H9 (cell line): ENCODE measurements around the gene FHL2. TPM values are rescaled to one million over a fixed set of nuclear protein-coding genes. Genes with fewer than 3 reads are reported as not detected.

ENCODE experiments used
- DNase-seq: peaks from one replicate; pipeline ENCODE4 v3.0.0-alpha.2; 2017
- H2AFZ ChIP-seq: one replicate; pipeline ENCODE4 v1.6.1; 2013; ENCODE audit warnings: mild to moderate bottlenecking, low read length, control low read depth, moderate library complexity
- H2AK5ac ChIP-seq: 2 replicates; pipeline ENCODE4 v1.6.1; 2013; ENCODE audit warnings: low read length, control low read depth, mixed read lengths; ENCODE audit not compliant: insufficient read length
- H2BK120ac ChIP-seq: one replicate; pipeline ENCODE4 v1.6.1; 2013; ENCODE audit warnings: low read depth, mild to moderate bottlenecking, low read length, control low read depth, inconsistent platforms; ENCODE audit not compliant: poor library complexity, severe bottlenecking
- H2BK12ac ChIP-seq: 2 replicates; pipeline ENCODE4 v1.6.1; 2013; ENCODE audit warnings: low read length, control low read depth, mixed read lengths, low read depth; ENCODE audit not compliant: insufficient read length
- H2BK15ac ChIP-seq: 2 replicates; pipeline ENCODE4 v1.6.1; 2013; ENCODE audit warnings: low read depth, low read length, control low read depth
- H2BK20ac ChIP-seq: one replicate; pipeline ENCODE4 v1.6.1; 2013; ENCODE audit warnings: low read depth, mild to moderate bottlenecking, low read length, control low read depth, inconsistent platforms; ENCODE audit not compliant: poor library complexity, severe bottlenecking
- H2BK5ac ChIP-seq: 2 replicates; pipeline ENCODE4 v1.6.1; 2013; ENCODE audit warnings: low read length, control low read depth, mixed read lengths; ENCODE audit not compliant: insufficient read length
- H3K14ac ChIP-seq: 2 replicates; pipeline ENCODE4 v1.6.1; 2013; ENCODE audit warnings: low read length, control low read depth; ENCODE audit not compliant: insufficient read depth
- H3K18ac ChIP-seq: 2 replicates; pipeline ENCODE4 v1.6.1; 2013; ENCODE audit warnings: low read depth, mild to moderate bottlenecking, mixed read lengths, low read length, control low read depth; ENCODE audit not compliant: insufficient read length
- H3K23ac ChIP-seq: 2 replicates; pipeline ENCODE4 v1.6.1; 2013; ENCODE audit warnings: low read length, control low read depth, mixed read lengths, low read depth; ENCODE audit not compliant: insufficient read length
- H3K23me2 ChIP-seq: 2 replicates; pipeline ENCODE4 v1.6.1; 2013; ENCODE audit warnings: low read depth, mild to moderate bottlenecking, mixed read lengths, low read length, control low read depth; ENCODE audit not compliant: insufficient read length, poor library complexity, severe bottlenecking
- H3K27ac ChIP-seq: 2 replicates; pipeline ENCODE4 v1.5.1; 2013; ENCODE audit warnings: low read length, control low read depth, mixed read lengths, low read depth; ENCODE audit not compliant: insufficient read length
- H3K27me3 ChIP-seq: 2 replicates; pipeline ENCODE4 v1.6.1; 2013; ENCODE audit warnings: low read length, control low read depth, inconsistent platforms; ENCODE audit not compliant: insufficient read depth
- H3K4ac ChIP-seq: 2 replicates; pipeline ENCODE4 v1.6.1; 2013; ENCODE audit warnings: low read depth, mild to moderate bottlenecking, control low read depth, inconsistent platforms, low read length, moderate library complexity
- H3K4me1 ChIP-seq: 2 replicates; pipeline ENCODE4 v1.6.1; 2013; ENCODE audit warnings: low read length, control low read depth, inconsistent platforms; ENCODE audit not compliant: insufficient read depth
- H3K4me2 ChIP-seq: 2 replicates; pipeline ENCODE4 v1.6.1; 2013; ENCODE audit warnings: low read length, control low read depth, mixed read lengths; ENCODE audit not compliant: insufficient read length, insufficient read depth
- H3K56ac ChIP-seq: 2 replicates; pipeline ENCODE4 v1.6.1; 2013; ENCODE audit warnings: low read depth, mild to moderate bottlenecking, mixed read lengths, low read length, control low read depth; ENCODE audit not compliant: insufficient read length
- H3K79me1 ChIP-seq: 2 replicates; pipeline ENCODE4 v1.6.1; 2013; ENCODE audit warnings: low read depth, mild to moderate bottlenecking, moderate library complexity, low read length, control low read depth, inconsistent platforms; ENCODE audit not compliant: insufficient read depth, poor library complexity, severe bottlenecking
- H3K79me2 ChIP-seq: 2 replicates; pipeline ENCODE4 v1.6.1; 2013; ENCODE audit warnings: low read length, control low read depth, inconsistent platforms; ENCODE audit not compliant: insufficient read depth
- H3K9ac ChIP-seq: 2 replicates; pipeline ENCODE4 v1.6.1; 2013; ENCODE audit warnings: low read length, control low read depth, mixed read lengths; ENCODE audit not compliant: insufficient read length; ENCODE audit errors: extremely low read depth
- H3K9me3 ChIP-seq: one replicate; pipeline ENCODE4 v1.6.1; 2013; ENCODE audit warnings: low read depth, low read length, inconsistent platforms; ENCODE audit not compliant: control insufficient read depth
- H3T11ph ChIP-seq: one replicate; pipeline ENCODE4 v1.6.1; 2013; ENCODE audit warnings: mild to moderate bottlenecking, low read length, control low read depth, inconsistent platforms
- H4K20me1 ChIP-seq: one replicate; pipeline ENCODE4 v1.6.1; 2013; ENCODE audit not compliant: control insufficient read depth, insufficient read length, insufficient read depth
- H4K5ac ChIP-seq: 2 replicates; pipeline ENCODE4 v1.6.1; 2013; ENCODE audit warnings: low read depth, mild to moderate bottlenecking, mixed read lengths, low read length, control low read depth; ENCODE audit not compliant: insufficient read length
- H4K8ac ChIP-seq: replicated peaks from 2 replicates; pipeline ENCODE4 v1.6.1; 2013; ENCODE audit warnings: low read length, control low read depth, mixed read lengths, low read depth; ENCODE audit not compliant: insufficient read length
- H4K91ac ChIP-seq: 2 replicates; pipeline ENCODE4 v1.6.1; 2013; ENCODE audit warnings: low read depth, mild to moderate bottlenecking, moderate library complexity, mixed read lengths, low read length, control low read depth; ENCODE audit not compliant: insufficient read length
- H3K27ac Mint-ChIP-seq, 3 experiments: 2 replicates in 2 of 3; 3 replicates in 1 of 3; pipeline ENCODE4 v1.8.0; 2020 to 2021; ENCODE audit warnings: mixed read lengths in 3 of 3, mild to moderate bottlenecking in 1 of 3, moderate library complexity in 1 of 3
- H3K27me3 Mint-ChIP-seq: 2 replicates; pipeline ENCODE4 v1.8.0; 2021; ENCODE audit warnings: low read depth, mild to moderate bottlenecking, moderate library complexity, mixed read lengths
- H3K36me3 Mint-ChIP-seq, 3 experiments: 2 replicates in 2 of 3; 3 replicates in 1 of 3; pipeline ENCODE4 v1.8.0; 2020 to 2021; ENCODE audit warnings: low read depth in 3 of 3, mixed read lengths in 3 of 3; ENCODE audit not compliant: insufficient read depth in 1 of 3
- H3K4me1 Mint-ChIP-seq, 2 experiments: 2 replicates each; pipeline ENCODE4 v1.8.0; 2020; ENCODE audit warnings: mixed read lengths in 2 of 2
- H3K4me3 Mint-ChIP-seq, 2 experiments: 2 replicates in 1 of 2; 3 replicates in 1 of 2; pipeline ENCODE4 v1.8.0; 2020 to 2021; ENCODE audit warnings: mild to moderate bottlenecking in 2 of 2, mixed read lengths in 2 of 2, moderate library complexity in 1 of 2
- H3K9me3 Mint-ChIP-seq, 2 experiments: 2 replicates in 1 of 2; 3 replicates in 1 of 2; pipeline ENCODE4 v1.8.0; 2020; ENCODE audit warnings: mild to moderate bottlenecking in 2 of 2, mixed read lengths in 2 of 2, moderate library complexity in 1 of 2
- CTCF ChIP-seq: fragments of 200-600 bp; sonication (generic); conservative IDR thresholded peaks from 3 replicates; pipeline ENCODE4 v1.8.0; 2021; ENCODE audit warnings: antibody characterized with exemption, mild to moderate bottlenecking
- WGBS: extraction: QIAGEN DNeasy Blood & Tissue Kit; methylation state at CpG from one replicate; pipeline ENCODE4 v1.1.7; 2013; ENCODE audit warnings: missing lambda C conversion rate, low lambda C conversion rate, mixed read lengths; ENCODE audit not compliant: insufficient read length; ENCODE audit errors: extremely low coverage; 5-methylcytosine and 5-hydroxymethylcytosine counted together
- total RNA-seq: library from RNA; stranded (reverse); gene quantifications from 2 replicates; pipeline ENCODE4 v1.2.1, GENCODE V29; 2021

The FHL2 gene
- total RNA-seq, 1 experiment from 2014 or later: 34.9 TPM

GRCh38 chr2:105403241-105403782 is 4.5 kb upstream of the FHL2 start:
- no peak overlapping the region; a peak in 1 of 7 replicates for H3K27ac Mint-ChIP-seq
- no peak overlapping the region for H3K9ac ChIP-seq
- H3K4me1 Mint-ChIP-seq: peaks cover 18 to 19% of the 10 kb centered on the region in 2 experiments
- no peak overlapping the region for H3T11ph ChIP-seq
- WGBS: no CpG with 5 or more reads among the region's 8 CpGs
- no peak overlapping the region for H4K8ac ChIP-seq
- H2AFZ ChIP-seq: no peak overlapping the region
- no peak overlapping the region for H4K5ac ChIP-seq
- H2BK5ac ChIP-seq: no peak overlapping the region
- no peak overlapping the region for H3K4ac ChIP-seq
- H3K4me3 Mint-ChIP-seq: no peak overlapping the region
- no peak overlapping the region for H2AK5ac ChIP-seq
- no peak overlapping the region for H3K23ac ChIP-seq
- no peaks in the 10 kb centered on the region for H3K9me3 ChIP-seq
- no peak overlapping the region for H3K4me2 ChIP-seq
- H3K4me1 ChIP-seq: peaks cover 2% of the 10 kb centered on the region; the same call in 1 of the 2 replicates
- no peak overlapping the region for H3K27ac ChIP-seq
- H2BK20ac ChIP-seq: no peak overlapping the region
- peaks cover 3 to 7% of the 10 kb centered on the region in 2 experiments; a peak in 4 of 5 replicates for H3K9me3 Mint-ChIP-seq
- H2BK120ac ChIP-seq: no peak overlapping the region
- no peak overlapping the region for H4K91ac ChIP-seq
- DNase-seq: no peak
- H2BK15ac ChIP-seq: no peak overlapping the region
- H3K27me3 ChIP-seq: peaks cover 12% of the 10 kb centered on the region; the same call in 1 of the 2 replicates
- H3K14ac ChIP-seq: no peak overlapping the region
- H3K79me2 ChIP-seq: no peaks in the 10 kb centered on the region
- no peaks in the 10 kb centered on the region for H3K23me2 ChIP-seq
- no peak overlapping the region for H2BK12ac ChIP-seq
- peaks cover 22% of the 10 kb centered on the region for H3K27me3 Mint-ChIP-seq
- no peak overlapping the region for H3K56ac ChIP-seq
- H3K79me1 ChIP-seq: no peaks in the 10 kb centered on the region
- H3K18ac ChIP-seq: no peak overlapping the region
- TF ChIP-seq CTCF: no peak
- H3K36me3 Mint-ChIP-seq: peaks cover 0 to 7% (median 3%) of the 10 kb centered on the region in 3 experiments; a peak in 3 of 7 replicates
- H4K20me1 ChIP-seq: no peaks in the 10 kb centered on the region
